HG03354 (cell line): ENCODE measurements around the gene RBM14.
"Not testable (repeated sequence)": the region's sequence is repeated elsewhere in the genome, so short reads cannot be mapped to it uniquely, and the experiment has no call there.

ENCODE experiments used
- ATAC-seq: cut with Tn5 transposase; IDR thresholded peaks from one replicate; pipeline ENCODE4 v1.9.1; 2021; ENCODE audit warnings: mild to moderate bottlenecking; ENCODE audit not compliant: unreplicated experiment, poor library complexity, severe bottlenecking

RBM14 gene

GRCh38 chr11:66593650-66594049 lies 22.8 kb upstream of the RBM14 start:
- no peak for ATAC-seq

GRCh38 chr11:66595245-66595904 lies 21.1 kb upstream of the RBM14 start:
- ATAC-seq = no peak

- no peak for ATAC-seq
Observed at GRCh38 chr11:66598993-66599392, 17.4 kb upstream of the RBM14 start.

- ATAC-seq = no peak
Observed at GRCh38 chr11:66600219-66600618, 16.2 kb upstream of the RBM14 start.

GRCh38 chr11:66600631-66601233 lies 15.7 kb upstream of the RBM14 start:
- ATAC-seq = no peak

GRCh38 chr11:66603072-66603471 lies 13.4 kb upstream of the RBM14 start:
- ATAC-seq = no peak

GRCh38 chr11:66604155-66604554 lies 12.3 kb upstream of the RBM14 start:
- ATAC-seq = no peak

- ATAC-seq = not testable (repeated sequence)
Observed at GRCh38 chr11:66606608-66607007, 9.8 kb upstream of the RBM14 start.

GRCh38 chr11:66607126-66607834 lies 9.2 kb upstream of the RBM14 start:
- no peak for ATAC-seq

GRCh38 chr11:66609721-66610617 lies 6.5 kb upstream of the RBM14 start:
- ATAC-seq = no peak

GRCh38 chr11:66612458-66612857 lies 4.0 kb upstream of the RBM14 start:
- ATAC-seq = no peak

- ATAC-seq = no peak
Observed at GRCh38 chr11:66614073-66614472, 2.4 kb upstream of the RBM14 start.

- ATAC-seq = no peak
Observed at GRCh38 chr11:66617155-66617834, 865 bp downstream of the RBM14 start.

GRCh38 chr11:66619080-66619554 lies 2.7 kb downstream of the RBM14 start:
- ATAC-seq = no peak

GRCh38 chr11:66624450-66624849 lies 8.0 kb downstream of the RBM14 start:
- no peak for ATAC-seq

- ATAC-seq = no peak
Observed at GRCh38 chr11:66625041-66625751, 8.8 kb downstream of the RBM14 start.

- no peak for ATAC-seq
Observed at GRCh38 chr11:66625752-66626149, 9.3 kb downstream of the RBM14 start.

- no peak for ATAC-seq
Observed at GRCh38 chr11:66626382-66626781, 10.0 kb downstream of the RBM14 start.

GRCh38 chr11:66626926-66627325 lies 10.5 kb downstream of the RBM14 start:
- ATAC-seq = no peak
